H1 (cell line): ENCODE results near the gene THRB. TPM values are rescaled to one million over a fixed set of nuclear protein-coding genes. Genes with fewer than 3 reads are reported as not detected.

Experiments
- BCL11A ChIP-seq, 2 experiments: IDR thresholded peaks; one replicate each; pipeline ENCODE4 v1.6.1; 2011; ENCODE audit warnings: low read depth in 2 of 2, low read length in 2 of 2, mild to moderate bottlenecking in 2 of 2
- BRCA1 ChIP-seq: IDR thresholded peaks from 2 replicates; pipeline ENCODE4 v1.6.1; 2012; ENCODE audit warnings: low read depth, low read length, improper control_type of control experiment
- NRF1 ChIP-seq: IDR thresholded peaks from 2 replicates; pipeline ENCODE4 v1.6.1; 2011; ENCODE audit warnings: mild to moderate bottlenecking, low read depth, low read length, improper control_type of control experiment
- PHF8 ChIP-seq: fragments of 200-600 bp; sonication (generic); conservative IDR thresholded peaks from 2 replicates; pipeline ENCODE4 v1.7.1; 2012; ENCODE audit warnings: low read depth, mild to moderate bottlenecking, inconsistent platforms, low read length, moderate library complexity
- RNF2 ChIP-seq: fragments of 200-900, 300-1000 bp; sonication (generic); IDR thresholded peaks from 2 replicates; pipeline ENCODE4 v1.7.1; 2016; ENCODE audit warnings: borderline replicate concordance, low read depth, mild to moderate bottlenecking, antibody characterized with exemption, low read length; ENCODE audit not compliant: poor library complexity, severe bottlenecking; ENCODE audit errors: missing control alignments
- SIRT6 ChIP-seq: IDR thresholded peaks from one replicate; pipeline ENCODE4 v1.7.1; 2012; ENCODE audit warnings: low read length, inconsistent platforms
- SP2 ChIP-seq: IDR thresholded peaks from 2 replicates; pipeline ENCODE4 v1.6.1; 2012; ENCODE audit warnings: mild to moderate bottlenecking, low read length, inconsistent platforms
- polyA plus RNA-seq, 7 experiments: library from polyadenylated mRNA; depleted of rRNA in 3 of 7; stranded (reverse) in 5 of 7; unstranded in 2 of 7; fragments of >200 nt in 5 of 7; fragments of 200-250 nt in 2 of 7; gene quantifications; 1 replicate in 5 of 7; 2 replicates in 1 of 7; 4 replicates in 1 of 7; pipeline versions ENCODE4 v1.2.1 to v1.2.3, GENCODE V29; 2011 to 2013; ENCODE audit warnings: missing spikeins in 2 of 7, mixed read lengths in 2 of 7
- total RNA-seq: library from RNA; stranded (reverse); fragmentation: NEBNext Ultra II Directional; extraction: Animal tissue kit (Norgen Biotek cat#: 25700); gene quantifications from 2 replicates; pipeline ENCODE4 v1.2.1, GENCODE V29; 2021
- TF ChIP-seq, protein P1 (sequence below): fragments of 300-600 bp; sonication (generic); IDR thresholded peaks from 2 replicates; pipeline ENCODE4 v1.7.1; 2012; ENCODE audit warnings: low read length, moderate library complexity, mild to moderate bottlenecking, inconsistent platforms; ENCODE audit not compliant: insufficient replicate concordance
- TF ChIP-seq, protein P2 (sequence below): IDR thresholded peaks from 2 replicates; pipeline ENCODE4 v1.6.1; 2012; ENCODE audit warnings: low read length, inconsistent platforms

THRB gene
- total and polyA plus RNA-seq, 2 of the 8 experiments (the other 6 are each of a cell fraction or from before 2014, with no cell fraction given), result 0.98 to 3.9 TPM

DNA sequence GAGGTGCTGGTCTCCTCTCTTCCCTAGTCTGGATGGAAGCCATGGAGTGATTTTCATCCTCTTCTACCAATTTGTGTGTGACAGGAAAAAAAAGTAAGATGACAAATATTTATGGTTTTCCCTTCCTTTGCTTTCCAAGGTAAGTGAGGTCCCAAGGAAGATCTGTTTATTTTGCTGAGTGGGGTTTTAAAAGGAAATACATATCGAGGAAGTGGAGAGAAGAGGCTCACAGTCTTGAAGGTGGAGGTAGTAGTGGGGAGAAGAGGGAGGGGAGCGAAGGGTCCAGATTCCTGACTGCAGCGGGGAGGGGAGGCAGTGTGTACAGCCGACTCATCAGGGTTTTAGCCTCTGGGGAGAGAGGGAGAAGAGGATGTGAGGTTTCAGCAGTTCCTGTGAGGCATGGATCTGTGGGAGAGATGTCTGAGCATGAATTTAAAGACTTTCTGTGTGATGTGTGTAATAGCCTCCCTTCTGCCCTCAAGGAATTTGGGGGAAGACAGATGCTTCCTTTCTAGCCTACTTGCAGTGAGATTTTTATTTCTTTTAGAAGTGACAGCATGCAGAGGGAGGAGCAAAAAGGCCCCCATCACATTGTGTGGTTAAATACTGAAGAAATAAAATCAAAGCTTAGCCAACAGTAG, 272.4 kb downstream of the THRB start (continued):
- TF ChIP-seq, protein P1, sequence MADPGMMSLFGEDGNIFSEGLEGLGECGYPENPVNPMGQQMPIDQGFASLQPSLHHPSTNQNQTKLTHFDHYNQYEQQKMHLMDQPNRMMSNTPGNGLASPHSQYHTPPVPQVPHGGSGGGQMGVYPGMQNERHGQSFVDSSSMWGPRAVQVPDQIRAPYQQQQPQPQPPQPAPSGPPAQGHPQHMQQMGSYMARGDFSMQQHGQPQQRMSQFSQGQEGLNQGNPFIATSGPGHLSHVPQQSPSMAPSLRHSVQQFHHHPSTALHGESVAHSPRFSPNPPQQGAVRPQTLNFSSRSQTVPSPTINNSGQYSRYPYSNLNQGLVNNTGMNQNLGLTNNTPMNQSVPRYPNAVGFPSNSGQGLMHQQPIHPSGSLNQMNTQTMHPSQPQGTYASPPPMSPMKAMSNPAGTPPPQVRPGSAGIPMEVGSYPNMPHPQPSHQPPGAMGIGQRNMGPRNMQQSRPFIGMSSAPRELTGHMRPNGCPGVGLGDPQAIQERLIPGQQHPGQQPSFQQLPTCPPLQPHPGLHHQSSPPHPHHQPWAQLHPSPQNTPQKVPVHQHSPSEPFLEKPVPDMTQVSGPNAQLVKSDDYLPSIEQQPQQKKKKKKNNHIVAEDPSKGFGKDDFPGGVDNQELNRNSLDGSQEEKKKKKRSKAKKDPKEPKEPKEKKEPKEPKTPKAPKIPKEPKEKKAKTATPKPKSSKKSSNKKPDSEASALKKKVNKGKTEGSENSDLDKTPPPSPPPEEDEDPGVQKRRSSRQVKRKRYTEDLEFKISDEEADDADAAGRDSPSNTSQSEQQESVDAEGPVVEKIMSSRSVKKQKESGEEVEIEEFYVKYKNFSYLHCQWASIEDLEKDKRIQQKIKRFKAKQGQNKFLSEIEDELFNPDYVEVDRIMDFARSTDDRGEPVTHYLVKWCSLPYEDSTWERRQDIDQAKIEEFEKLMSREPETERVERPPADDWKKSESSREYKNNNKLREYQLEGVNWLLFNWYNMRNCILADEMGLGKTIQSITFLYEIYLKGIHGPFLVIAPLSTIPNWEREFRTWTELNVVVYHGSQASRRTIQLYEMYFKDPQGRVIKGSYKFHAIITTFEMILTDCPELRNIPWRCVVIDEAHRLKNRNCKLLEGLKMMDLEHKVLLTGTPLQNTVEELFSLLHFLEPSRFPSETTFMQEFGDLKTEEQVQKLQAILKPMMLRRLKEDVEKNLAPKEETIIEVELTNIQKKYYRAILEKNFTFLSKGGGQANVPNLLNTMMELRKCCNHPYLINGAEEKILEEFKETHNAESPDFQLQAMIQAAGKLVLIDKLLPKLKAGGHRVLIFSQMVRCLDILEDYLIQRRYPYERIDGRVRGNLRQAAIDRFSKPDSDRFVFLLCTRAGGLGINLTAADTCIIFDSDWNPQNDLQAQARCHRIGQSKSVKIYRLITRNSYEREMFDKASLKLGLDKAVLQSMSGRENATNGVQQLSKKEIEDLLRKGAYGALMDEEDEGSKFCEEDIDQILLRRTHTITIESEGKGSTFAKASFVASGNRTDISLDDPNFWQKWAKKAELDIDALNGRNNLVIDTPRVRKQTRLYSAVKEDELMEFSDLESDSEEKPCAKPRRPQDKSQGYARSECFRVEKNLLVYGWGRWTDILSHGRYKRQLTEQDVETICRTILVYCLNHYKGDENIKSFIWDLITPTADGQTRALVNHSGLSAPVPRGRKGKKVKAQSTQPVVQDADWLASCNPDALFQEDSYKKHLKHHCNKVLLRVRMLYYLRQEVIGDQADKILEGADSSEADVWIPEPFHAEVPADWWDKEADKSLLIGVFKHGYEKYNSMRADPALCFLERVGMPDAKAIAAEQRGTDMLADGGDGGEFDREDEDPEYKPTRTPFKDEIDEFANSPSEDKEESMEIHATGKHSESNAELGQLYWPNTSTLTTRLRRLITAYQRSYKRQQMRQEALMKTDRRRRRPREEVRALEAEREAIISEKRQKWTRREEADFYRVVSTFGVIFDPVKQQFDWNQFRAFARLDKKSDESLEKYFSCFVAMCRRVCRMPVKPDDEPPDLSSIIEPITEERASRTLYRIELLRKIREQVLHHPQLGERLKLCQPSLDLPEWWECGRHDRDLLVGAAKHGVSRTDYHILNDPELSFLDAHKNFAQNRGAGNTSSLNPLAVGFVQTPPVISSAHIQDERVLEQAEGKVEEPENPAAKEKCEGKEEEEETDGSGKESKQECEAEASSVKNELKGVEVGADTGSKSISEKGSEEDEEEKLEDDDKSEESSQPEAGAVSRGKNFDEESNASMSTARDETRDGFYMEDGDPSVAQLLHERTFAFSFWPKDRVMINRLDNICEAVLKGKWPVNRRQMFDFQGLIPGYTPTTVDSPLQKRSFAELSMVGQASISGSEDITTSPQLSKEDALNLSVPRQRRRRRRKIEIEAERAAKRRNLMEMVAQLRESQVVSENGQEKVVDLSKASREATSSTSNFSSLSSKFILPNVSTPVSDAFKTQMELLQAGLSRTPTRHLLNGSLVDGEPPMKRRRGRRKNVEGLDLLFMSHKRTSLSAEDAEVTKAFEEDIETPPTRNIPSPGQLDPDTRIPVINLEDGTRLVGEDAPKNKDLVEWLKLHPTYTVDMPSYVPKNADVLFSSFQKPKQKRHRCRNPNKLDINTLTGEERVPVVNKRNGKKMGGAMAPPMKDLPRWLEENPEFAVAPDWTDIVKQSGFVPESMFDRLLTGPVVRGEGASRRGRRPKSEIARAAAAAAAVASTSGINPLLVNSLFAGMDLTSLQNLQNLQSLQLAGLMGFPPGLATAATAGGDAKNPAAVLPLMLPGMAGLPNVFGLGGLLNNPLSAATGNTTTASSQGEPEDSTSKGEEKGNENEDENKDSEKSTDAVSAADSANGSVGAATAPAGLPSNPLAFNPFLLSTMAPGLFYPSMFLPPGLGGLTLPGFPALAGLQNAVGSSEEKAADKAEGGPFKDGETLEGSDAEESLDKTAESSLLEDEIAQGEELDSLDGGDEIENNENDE, result no peak
- TF ChIP-seq BRCA1, result no peak
- TF ChIP-seq SIRT6, result no peak
- TF ChIP-seq, protein P2, sequence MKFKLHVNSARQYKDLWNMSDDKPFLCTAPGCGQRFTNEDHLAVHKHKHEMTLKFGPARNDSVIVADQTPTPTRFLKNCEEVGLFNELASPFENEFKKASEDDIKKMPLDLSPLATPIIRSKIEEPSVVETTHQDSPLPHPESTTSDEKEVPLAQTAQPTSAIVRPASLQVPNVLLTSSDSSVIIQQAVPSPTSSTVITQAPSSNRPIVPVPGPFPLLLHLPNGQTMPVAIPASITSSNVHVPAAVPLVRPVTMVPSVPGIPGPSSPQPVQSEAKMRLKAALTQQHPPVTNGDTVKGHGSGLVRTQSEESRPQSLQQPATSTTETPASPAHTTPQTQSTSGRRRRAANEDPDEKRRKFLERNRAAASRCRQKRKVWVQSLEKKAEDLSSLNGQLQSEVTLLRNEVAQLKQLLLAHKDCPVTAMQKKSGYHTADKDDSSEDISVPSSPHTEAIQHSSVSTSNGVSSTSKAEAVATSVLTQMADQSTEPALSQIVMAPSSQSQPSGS, result no peak
- TF ChIP-seq NRF1, result no peak
- no peak for TF ChIP-seq PHF8
- TF ChIP-seq RNF2, result no peak
- no peak for TF ChIP-seq SP2
- TF ChIP-seq BCL11A (IDR thresholded peaks at IDR 0.05; ENCODE audit: low read depth in 2 of 2, low read length in 2 of 2), result no peak
- TF ChIP-seq, all 59 proteins: peak for 0
